K562 (cell line): ENCODE measurements around the gene MAP3K15.

Experiments
- GATA2 ChIP-seq: sonication (generic); formaldehyde crosslinking; IDR thresholded peaks from 2 replicates; pipeline ENCODE4 v1.4.0; 2020; ENCODE audit warnings: mild to moderate bottlenecking, missing genetic modification reagents
- RAD21 ChIP-seq, 2 experiments: fragments of 250-450 bp in 1 of 2; fragments of 450-650 bp in 1 of 2; sonication (Bioruptor Pico) in 1 of 2; formaldehyde crosslinking in 1 of 2; IDR thresholded peaks in 1 of 2; conservative IDR thresholded peaks in 1 of 2; 2 replicates each; pipeline versions ENCODE4 v1.4.0 to v1.8.0; 2020 to 2022; ENCODE audit warnings: mild to moderate bottlenecking in 2 of 2, moderate library complexity in 1 of 2
- RFX5 ChIP-seq: IDR thresholded peaks from 2 replicates; pipeline ENCODE4 v1.6.1; 2011; ENCODE audit warnings: low read depth, mild to moderate bottlenecking, improper control_type of control experiment, low read length
- SAFB2 ChIP-seq: fragments of 200-400 bp; formaldehyde crosslinking; IDR thresholded peaks from 2 replicates; pipeline ENCODE4 v1.6.1; 2018; ENCODE audit warnings: borderline replicate concordance, low read length, low read depth, moderate library complexity; ENCODE audit not compliant: severe bottlenecking
- SRF ChIP-seq, 2 experiments: fragments of 250-450, 450-650 bp in 1 of 2; sonication (Bioruptor Pico) in 1 of 2; sonication (generic) in 1 of 2; formaldehyde crosslinking; IDR thresholded peaks; 2 replicates each; pipeline versions ENCODE4 v1.5.0 to v1.5.1; 2020 to 2022; ENCODE audit warnings: mild to moderate bottlenecking in 1 of 2, missing genetic modification reagents in 1 of 2
- STAG1 ChIP-seq: sonication (generic); formaldehyde crosslinking; IDR thresholded peaks from 2 replicates; pipeline ENCODE4 v1.5.0; 2020; ENCODE audit warnings: missing genetic modification reagents, borderline replicate concordance
- U2AF2 ChIP-seq: fragments of 200-400 bp; formaldehyde crosslinking; optimal IDR thresholded peaks from 2 replicates; pipeline ENCODE3; 2017; ENCODE audit warnings: low read depth, mild to moderate bottlenecking, low read length
- ZNF324 ChIP-seq: fragments of 250-450 bp; sonication (Bioruptor Pico); IDR thresholded peaks from 2 replicates; pipeline ENCODE4 v1.4.0; 2020; ENCODE audit warnings: mild to moderate bottlenecking
- ZNF79 ChIP-seq: fragments of 250-450 bp; sonication (Bioruptor Pico); IDR thresholded peaks from 2 replicates; pipeline ENCODE4 v1.4.0; 2020; ENCODE audit warnings: low read depth, mild to moderate bottlenecking, moderate library complexity
- TF ChIP-seq, protein P1 (sequence below), 3 experiments: IDR thresholded peaks in 2 of 3; conservative IDR thresholded peaks in 1 of 3; 2 replicates each; pipeline ENCODE4 v1.5.1; 2011 to 2012; ENCODE audit warnings: low read length in 3 of 3, mild to moderate bottlenecking in 3 of 3, control low read depth in 2 of 3, improper control_type of control experiment in 1 of 3, inconsistent platforms in 1 of 3, low read depth in 1 of 3, mixed read lengths in 1 of 3, moderate library complexity in 1 of 3; ENCODE audit not compliant: insufficient read depth in 2 of 3
- TF ChIP-seq, protein P2 (sequence below), 2 experiments: fragments of 450-650 bp; IDR thresholded peaks; 2 replicates each; pipeline ENCODE4 v1.6.1; 2018; ENCODE audit warnings: mild to moderate bottlenecking in 2 of 2, low read depth in 1 of 2; ENCODE audit not compliant: partially characterized antibody in 2 of 2
- TF ChIP-seq, protein P3 (sequence below): fragments of 450-650 bp; IDR thresholded peaks from 2 replicates; pipeline ENCODE4 v1.6.1; 2016
- TF ChIP-seq, protein P4 (sequence below): sonication (generic); formaldehyde crosslinking; IDR thresholded peaks from 2 replicates; pipeline ENCODE4 v1.9.0; 2022; ENCODE audit warnings: mild to moderate bottlenecking, missing genetic modification reagents

DNA sequence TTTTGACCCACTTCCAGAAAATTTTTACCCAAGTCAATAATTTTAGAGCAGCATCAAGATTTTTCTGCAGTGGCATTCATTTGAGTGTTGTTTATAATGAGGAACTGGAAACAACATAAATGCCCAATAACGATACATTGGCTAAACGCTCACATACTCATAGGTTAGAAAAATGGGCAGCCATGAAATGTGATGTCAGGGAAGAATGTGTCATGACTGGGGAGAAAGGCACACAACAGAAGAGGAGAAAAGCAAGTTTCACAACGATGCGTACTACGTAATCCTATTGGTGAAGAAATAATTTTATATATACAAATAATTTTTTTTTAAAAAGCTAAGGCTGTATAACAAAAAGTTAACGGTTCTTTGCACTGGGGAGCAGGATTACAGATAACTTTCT lies 33.6 kb upstream of the MAP3K15 start:
- TF ChIP-seq, protein P1, sequence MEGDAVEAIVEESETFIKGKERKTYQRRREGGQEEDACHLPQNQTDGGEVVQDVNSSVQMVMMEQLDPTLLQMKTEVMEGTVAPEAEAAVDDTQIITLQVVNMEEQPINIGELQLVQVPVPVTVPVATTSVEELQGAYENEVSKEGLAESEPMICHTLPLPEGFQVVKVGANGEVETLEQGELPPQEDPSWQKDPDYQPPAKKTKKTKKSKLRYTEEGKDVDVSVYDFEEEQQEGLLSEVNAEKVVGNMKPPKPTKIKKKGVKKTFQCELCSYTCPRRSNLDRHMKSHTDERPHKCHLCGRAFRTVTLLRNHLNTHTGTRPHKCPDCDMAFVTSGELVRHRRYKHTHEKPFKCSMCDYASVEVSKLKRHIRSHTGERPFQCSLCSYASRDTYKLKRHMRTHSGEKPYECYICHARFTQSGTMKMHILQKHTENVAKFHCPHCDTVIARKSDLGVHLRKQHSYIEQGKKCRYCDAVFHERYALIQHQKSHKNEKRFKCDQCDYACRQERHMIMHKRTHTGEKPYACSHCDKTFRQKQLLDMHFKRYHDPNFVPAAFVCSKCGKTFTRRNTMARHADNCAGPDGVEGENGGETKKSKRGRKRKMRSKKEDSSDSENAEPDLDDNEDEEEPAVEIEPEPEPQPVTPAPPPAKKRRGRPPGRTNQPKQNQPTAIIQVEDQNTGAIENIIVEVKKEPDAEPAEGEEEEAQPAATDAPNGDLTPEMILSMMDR (IDR thresholded peaks at IDR 0.05 in 2 of 3, conservative IDR thresholded peaks at IDR 0.05 in 1 of 3; ENCODE audit: insufficient read depth in 2 of 3, low read depth in 1 of 3, low read length in 3 of 3) = no peak
- TF ChIP-seq RFX5 (no peak), ZNF79 (CRISPR knock-in tag) (no peak), SAFB2 (no peak), U2AF2 (no peak), RAD21 (CRISPR knock-in tag; conservative IDR thresholded peaks at IDR 0.05 in 1 of 2, IDR thresholded peaks at IDR 0.05 in 1 of 2) (no peak), GATA2 (CRISPR knock-in tag) (no peak), ZNF324 (CRISPR knock-in tag) (no peak), STAG1 (CRISPR knock-in tag) (no peak), SRF (CRISPR knock-in tag; IDR thresholded peaks at IDR 0.05) (no peak)
- TF ChIP-seq, protein P2, sequence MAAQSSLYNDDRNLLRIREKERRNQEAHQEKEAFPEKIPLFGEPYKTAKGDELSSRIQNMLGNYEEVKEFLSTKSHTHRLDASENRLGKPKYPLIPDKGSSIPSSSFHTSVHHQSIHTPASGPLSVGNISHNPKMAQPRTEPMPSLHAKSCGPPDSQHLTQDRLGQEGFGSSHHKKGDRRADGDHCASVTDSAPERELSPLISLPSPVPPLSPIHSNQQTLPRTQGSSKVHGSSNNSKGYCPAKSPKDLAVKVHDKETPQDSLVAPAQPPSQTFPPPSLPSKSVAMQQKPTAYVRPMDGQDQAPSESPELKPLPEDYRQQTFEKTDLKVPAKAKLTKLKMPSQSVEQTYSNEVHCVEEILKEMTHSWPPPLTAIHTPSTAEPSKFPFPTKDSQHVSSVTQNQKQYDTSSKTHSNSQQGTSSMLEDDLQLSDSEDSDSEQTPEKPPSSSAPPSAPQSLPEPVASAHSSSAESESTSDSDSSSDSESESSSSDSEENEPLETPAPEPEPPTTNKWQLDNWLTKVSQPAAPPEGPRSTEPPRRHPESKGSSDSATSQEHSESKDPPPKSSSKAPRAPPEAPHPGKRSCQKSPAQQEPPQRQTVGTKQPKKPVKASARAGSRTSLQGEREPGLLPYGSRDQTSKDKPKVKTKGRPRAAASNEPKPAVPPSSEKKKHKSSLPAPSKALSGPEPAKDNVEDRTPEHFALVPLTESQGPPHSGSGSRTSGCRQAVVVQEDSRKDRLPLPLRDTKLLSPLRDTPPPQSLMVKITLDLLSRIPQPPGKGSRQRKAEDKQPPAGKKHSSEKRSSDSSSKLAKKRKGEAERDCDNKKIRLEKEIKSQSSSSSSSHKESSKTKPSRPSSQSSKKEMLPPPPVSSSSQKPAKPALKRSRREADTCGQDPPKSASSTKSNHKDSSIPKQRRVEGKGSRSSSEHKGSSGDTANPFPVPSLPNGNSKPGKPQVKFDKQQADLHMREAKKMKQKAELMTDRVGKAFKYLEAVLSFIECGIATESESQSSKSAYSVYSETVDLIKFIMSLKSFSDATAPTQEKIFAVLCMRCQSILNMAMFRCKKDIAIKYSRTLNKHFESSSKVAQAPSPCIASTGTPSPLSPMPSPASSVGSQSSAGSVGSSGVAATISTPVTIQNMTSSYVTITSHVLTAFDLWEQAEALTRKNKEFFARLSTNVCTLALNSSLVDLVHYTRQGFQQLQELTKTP (IDR thresholded peaks at IDR 0.05; ENCODE audit: low read depth in 1 of 2, partially characterized antibody in 2 of 2) = no peak
- TF ChIP-seq, protein P3, sequence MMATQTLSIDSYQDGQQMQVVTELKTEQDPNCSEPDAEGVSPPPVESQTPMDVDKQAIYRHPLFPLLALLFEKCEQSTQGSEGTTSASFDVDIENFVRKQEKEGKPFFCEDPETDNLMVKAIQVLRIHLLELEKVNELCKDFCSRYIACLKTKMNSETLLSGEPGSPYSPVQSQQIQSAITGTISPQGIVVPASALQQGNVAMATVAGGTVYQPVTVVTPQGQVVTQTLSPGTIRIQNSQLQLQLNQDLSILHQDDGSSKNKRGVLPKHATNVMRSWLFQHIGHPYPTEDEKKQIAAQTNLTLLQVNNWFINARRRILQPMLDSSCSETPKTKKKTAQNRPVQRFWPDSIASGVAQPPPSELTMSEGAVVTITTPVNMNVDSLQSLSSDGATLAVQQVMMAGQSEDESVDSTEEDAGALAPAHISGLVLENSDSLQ = no peak
- TF ChIP-seq, protein P4, sequence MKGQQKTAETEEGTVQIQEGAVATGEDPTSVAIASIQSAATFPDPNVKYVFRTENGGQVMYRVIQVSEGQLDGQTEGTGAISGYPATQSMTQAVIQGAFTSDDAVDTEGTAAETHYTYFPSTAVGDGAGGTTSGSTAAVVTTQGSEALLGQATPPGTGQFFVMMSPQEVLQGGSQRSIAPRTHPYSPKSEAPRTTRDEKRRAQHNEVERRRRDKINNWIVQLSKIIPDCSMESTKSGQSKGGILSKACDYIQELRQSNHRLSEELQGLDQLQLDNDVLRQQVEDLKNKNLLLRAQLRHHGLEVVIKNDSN (CRISPR knock-in tag) = no peak
